DND-41 (cell line): Measurements from ENCODE around the gene CCDC185.

ENCODE experiments used
- CTCF ChIP-seq: IDR thresholded peaks from 2 replicates; pipeline ENCODE4 v1.5.1; 2012; ENCODE audit warnings: borderline replicate concordance, low read length, moderate library complexity, mild to moderate bottlenecking; ENCODE audit not compliant: poor library complexity, severe bottlenecking; ENCODE audit errors: extremely low read depth
- EZH2 ChIP-seq: IDR thresholded peaks from 3 replicates; pipeline ENCODE4 v1.6.1; 2012; ENCODE audit warnings: borderline replicate concordance, low read depth, mild to moderate bottlenecking, moderate library complexity, low read length, inconsistent platforms; ENCODE audit not compliant: severe bottlenecking

- TF ChIP-seq CTCF (no peak), EZH2 (no peak)
Measured at GRCh38 chr1:223343692-223344091, 49.5 kb upstream of the CCDC185 start.
